HTERT RPE-1 (cell line): ENCODE data around the gene CA5B.
"Not testable (repeated sequence)": the region's sequence is repeated elsewhere in the genome, so short reads cannot be mapped to it uniquely, and the experiment has no call there.

Experiments used
- in situ Hi-C: fragments of 300-500 bp; cut with MboI; formaldehyde crosslinking; loops from 4 replicates; pipeline ENCODE4 v1.14.3; 2020; ENCODE audit warnings: low sequenced_read_pairs

CA5B gene

DNA sequence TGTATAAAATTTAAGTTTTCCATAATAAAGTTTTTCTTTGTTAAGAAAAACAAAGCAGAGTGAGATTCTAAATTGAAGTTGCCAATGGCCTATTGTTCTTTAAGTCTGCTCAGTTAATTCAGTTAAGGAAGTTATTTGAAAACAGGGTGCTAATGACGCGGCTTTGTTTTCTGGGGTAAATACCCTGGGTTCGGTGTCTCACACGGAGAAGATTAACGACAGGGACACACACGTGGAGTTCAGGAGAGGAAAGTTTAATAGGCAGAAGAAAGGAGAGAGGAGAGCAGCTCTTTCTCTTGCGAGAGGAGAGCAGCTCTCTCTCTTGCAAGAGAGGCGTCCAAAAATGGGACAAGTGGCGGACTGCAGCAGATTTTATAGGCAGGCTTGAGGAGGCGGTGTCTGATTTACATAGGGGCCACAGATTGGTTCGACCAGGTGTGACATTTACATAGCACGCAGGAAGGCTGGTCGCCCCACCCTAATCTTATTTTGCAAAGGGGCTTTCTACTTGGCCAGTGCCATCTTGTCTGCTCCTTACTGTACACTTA lies 9.6 kb downstream of the CA5B start:
- in situ Hi-C loops, result no loop called here

DNA sequence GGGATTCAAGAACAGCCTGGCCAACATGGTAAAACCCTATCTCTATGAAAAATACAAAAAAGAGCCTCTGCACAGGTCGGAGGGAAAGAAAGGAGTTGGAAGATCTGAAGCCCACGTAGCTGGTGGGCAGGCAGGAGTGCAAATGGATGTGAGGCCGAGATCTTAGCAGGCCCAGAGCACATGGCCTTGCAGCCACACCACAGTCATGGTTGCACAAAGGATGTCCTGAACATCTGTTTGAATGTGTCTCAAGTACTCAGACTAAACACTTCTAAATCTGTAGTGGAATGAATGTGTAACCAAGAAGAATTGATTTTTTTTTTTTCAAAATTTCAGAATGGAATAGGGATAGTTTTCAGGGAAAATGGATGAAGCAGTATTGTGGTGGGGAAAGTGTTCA lies 10.8 kb downstream of the CA5B start:
- in situ Hi-C loops, result no loop called here

DNA sequence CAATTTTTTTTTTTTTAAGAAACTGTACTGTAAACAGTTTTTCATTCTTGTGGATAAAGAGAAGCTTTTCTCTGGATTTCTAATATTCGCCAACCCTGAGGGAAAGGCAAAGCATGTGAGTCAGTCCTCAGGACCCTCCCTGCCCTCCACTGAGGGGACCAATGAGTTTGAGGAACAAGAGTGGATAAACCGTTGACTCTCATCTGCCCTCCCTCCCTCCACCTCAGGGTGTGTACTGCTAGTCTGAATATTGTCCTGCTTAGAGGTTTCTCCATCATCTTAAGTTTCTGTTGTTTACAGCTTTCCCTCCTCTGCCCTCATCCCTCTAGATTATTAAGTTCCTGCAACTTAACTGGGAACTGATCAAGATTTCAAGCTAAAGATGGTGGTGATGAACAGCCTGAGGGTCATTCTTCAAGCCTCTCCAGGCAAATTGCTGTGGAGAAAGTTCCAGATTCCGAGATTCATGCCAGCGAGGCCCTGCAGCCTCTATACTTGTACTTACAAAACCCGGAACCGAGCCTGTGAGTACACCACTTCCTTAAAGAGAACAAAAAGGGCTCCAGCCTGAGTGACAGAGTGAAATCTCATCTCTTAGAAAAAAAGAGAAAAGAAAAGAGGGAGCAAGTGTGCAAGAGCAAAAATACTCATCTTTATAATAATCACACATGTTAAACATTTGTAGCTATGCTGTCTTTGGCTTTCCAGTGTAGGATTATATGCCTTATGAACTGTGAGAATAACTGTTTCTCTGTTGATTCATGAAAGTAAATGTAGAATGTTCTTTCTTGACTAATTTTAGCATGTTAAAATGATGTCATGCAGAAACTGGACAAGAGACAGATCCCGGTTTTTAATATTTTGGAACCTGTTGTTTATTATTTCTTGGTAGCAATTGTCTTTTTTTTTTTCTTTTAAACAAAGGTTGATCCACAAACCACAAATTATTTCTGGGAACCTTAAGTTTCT lies 11.9 kb downstream of the CA5B start:
- in situ Hi-C loops, result no loop called here

DNA sequence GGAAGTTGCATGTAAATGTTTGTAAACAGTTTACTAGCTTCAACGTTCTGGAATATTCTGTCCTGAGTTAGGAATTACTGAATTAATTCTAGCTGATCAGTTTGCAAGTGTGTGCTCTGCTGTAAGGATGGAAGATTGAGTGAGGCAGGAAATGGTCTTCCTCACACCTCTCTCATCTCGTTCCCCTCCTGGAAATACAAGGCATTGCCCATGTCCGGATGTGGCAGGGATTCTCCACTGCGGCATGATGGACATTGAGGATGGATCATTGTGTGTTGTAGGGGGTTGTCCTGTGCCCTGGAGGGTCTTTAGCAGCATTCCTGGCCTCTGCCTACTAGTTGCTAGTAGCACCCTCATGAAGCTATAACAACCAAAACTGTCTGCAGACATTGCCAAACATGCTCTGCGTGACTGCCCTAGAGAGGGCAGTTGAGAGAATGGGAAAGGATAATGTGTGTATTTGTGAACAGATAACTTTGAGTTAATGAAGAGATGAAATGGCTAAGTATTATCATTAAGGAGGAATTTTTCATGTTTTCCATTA lies 12.6 kb downstream of the CA5B start:
- in situ Hi-C loops, result no loop called here

DNA sequence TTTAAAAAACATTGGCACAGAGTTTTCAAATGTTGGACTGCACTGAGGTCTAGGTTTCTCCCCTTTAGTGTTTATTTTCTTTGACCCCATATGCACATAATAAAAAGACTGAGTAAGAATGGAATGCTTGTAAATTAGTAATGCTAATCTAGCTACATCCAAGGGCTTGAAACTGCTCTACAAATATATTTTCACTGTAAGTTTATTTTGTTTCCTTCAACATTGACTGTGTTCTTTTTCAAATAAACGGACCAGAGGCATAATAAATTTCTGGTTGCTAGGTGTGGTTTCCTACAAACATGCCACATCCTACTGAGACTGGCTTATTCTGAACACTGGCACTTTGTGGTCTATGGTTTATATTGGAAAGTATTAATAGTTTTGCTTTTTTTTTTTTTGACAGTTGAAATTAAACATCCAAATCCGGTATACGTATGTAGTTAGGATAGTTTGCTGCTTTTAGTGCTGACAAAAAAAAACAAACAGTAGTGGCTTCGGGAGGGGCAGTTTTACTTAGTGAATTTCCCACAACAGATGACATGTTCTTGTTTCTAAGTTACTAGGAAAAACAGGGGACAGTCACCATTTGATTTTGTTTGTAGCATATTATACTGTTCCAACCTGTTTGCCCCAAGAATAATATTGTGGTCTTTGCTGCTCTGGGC lies 13.2 kb downstream of the CA5B start:
- in situ Hi-C loops, result no loop called here

DNA sequence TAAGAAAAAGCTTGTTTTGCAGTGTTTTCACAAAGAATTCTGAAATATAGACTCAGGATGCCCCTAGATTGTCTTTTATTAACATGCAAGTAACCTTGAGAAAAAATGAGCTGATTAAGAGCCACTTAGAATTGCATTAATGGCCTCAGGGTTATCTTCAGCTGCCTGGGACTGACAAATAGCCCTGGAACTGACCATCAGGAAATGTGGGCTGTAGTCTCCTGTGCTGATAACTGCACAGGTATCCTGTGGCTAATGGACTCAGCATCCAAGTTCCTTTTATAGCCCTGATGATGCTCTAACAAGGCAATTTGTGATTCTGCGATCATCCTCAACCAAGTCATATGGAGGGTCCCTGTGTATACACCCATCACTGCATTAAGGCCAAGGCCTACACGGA lies 17.0 kb downstream of the CA5B start:
- in situ Hi-C loops, result no loop called here

DNA sequence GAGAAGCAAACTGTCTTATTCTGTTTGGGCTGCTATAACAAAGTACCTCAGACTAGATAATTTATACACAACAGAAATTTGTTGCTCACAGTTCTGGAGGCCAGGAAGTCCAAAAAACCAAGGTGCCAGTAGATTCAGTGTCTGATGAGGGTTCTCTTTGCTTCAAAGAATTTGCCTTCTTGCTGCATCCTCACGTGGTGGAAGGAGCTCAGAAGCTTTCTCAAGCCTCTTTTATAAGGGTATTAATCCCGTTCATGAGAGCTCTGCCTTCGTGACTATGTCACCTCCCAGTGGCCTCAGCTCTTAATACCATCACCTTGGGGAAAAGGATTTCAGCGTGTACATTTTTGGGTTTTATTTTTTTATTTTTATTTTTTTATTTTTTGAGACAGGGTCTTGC lies 20.1 kb downstream of the CA5B start:
- in situ Hi-C loops, result no loop called here

DNA sequence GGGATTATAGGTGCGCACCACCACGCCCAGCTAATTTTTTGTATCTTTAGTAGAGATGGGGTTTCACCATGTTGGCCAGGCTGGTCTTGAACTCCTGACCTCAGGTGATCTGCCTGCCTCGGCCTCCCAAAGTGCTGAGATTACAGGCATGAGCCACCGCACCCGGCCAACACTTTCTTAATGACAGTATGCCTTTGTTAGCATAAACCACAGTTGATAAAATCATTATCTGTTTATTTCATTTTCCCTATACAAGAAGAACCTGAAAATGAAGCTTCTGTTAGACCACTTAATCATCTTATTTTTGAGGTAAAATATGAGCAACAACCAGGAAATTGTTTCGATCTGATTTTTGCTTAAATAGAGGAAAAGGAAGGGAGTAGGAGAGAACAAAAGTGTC lies 21.8 kb downstream of the CA5B start:
- in situ Hi-C loops, result not testable (repeated sequence)

DNA sequence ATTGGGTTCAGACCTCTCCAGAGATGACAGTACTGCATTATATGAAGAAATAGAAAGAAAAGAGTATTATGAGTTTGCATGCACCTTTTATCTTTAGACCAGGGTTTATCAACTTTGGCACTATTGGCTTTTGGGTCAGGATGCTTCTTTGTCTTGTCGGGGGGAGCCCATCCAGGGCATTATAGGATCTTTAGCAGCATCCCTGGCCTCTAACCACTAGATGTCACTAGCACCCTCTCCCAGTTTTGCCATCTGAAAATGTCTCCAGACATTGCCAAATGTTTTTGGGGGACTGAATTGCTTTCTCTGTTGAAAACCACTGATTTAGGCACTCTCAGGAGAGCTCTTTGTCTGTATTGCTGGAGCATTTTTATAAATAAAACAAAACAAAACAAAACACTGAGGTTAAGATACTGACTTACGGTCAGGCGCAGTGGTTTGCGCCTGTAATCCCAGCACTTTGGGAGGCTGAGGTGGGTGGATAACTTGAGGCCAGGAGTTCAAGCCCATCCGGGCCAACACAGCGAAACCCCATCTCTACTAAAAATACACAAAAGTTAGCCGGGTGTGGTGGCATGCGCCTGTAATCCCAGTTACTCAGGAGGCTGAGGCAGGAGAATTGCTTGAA lies 23.6 kb downstream of the CA5B start:
- in situ Hi-C loops, result no loop called here

DNA sequence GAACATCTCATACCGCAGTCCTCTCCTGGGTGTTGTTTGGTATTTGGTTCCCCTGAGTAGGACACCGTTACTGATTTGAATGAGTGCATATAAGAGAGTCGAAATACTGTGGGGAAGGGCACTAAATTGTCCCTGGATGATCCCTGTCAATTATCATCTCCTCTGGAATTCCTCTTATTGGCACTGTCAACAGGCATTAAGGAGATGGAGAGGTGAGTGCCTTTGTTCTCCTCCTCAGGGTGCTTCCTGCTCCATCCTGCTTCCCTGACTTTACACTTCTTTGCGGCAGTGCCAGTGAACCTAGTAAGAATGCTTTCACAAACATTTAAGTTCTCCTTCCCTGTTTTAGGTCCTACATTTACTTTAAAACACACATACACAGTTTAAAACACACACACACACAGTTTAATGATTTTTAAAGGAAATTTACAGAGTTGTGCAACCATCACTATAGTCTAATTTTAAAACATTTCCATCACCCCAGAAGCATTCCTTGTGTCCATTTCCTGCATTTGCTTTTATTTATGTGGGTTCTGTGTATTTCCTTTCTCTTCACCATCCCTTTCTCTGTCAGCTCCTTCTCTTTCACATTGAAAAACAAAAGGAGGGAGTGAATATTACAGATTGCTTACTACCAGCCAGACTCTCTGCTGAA lies 31.4 kb downstream of the CA5B start:
- in situ Hi-C loops, result no loop called here

DNA sequence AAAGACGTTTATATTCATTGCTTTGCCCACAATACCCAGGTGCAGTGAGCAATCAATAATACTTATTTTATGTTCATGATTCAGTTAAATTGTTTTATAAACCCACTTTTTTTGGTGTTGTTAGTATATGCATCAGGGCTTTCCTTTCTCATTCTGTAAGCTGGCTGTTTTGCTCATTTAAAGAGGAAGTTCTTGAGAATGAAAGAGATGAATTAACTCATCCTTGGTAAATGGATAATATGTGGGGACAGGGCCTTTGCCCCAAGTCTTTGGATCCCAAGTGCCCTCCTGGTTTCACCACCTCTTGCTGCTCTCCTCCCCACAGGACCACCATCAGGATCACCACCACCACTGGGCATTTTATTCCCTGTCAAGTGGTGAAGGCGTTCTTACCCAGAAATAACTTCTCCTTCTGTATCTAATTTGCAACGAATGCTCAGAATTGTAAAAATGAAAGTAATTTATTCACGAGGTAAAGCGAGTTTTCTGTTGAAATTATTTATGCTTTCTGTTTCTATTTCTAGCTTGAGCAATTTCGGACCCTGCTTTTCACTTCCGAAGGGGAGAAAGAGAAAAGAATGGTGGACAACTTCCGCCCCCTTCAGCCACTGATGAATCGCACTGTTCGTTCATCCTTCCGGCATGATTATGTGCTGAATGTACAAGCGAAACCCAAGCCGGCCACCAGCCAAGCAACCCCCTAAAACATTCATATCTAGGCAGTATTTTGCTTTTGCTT lies 44.1 kb downstream of the CA5B start:
- in situ Hi-C loops, result no loop called here

DNA sequence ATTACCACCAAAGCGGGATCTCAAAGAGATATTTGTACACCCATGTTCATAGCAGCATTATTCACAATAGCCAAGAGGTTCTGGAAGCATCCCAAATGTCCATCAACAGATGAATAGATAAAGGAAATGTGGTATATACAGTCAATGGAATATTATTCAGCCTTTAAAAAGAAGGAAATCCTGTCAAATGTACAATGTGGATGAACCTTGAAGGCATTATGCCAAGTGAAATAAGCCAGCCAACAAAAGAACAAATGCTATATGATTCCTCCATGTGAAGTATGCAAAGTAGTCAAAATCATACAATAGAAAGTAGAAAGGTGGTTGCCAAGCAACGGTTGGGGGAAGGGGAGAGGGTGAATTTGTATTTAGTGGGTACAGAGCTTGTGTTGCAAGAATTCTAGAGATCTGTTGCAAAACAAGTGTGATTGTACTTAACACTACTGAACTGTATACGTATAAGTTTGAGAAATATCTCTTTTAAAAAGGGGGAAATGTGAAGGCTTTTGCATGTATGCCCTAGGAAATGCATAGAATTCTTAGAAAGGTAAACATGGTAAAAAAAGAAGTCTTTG lies 47.2 kb downstream of the CA5B start:
- in situ Hi-C loops, result no loop called here

DNA sequence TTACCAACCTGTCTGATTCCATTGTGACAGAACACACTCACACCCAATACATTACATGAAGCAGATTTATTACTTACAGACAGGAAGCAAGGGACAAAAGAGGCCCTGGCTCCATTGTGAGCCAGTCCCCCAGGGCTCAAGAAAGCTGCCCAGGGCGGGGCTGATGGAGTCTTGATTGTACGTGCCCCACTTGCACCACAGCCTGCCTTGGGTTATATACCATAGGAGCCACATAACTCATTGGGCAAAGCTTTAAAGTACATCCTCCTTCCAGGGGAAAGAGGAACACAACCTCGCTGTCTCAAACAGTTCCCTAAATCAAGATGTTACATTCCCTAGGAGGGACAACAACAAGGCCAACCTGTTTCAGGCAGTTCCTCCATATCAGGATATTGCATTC lies 48.8 kb downstream of the CA5B start:
- in situ Hi-C loops, result no loop called here

DNA sequence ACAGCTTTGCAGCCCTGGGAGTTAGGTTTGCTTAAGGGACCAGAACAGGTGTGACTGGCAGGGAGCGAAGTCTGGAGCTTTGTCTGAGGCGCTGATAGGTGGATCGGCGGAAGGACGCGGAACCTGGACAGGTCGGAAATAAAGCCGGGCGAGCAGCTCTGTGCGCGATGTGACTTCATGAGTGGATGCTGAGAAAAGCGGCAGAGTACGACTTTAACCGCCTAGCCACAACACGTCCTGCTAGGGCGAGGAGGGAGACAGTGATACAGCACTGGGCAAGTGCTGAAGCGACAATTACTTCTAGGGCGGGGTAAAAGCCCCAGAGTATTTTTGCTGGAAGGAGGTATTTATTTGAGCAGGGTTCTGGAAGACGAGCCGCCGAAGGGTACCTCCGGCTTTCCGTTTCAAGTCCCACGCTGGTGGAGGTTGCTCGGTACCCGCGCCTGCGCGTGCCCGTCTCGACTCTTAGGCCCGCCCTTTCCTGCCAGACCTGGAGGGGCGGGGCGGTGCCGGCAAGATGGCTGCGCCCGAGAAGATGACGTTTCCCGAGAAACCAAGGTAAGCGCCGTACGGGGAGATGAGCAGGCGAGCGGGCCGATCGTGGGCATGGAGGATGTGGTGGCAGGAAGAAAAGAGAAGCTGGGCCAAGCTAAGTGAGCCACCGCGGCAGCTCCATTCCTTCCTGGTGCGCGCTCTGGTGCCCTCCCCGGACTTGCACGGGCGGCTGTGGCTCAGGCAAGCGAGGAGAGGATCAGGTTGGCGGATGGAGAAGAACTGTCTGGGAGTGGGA lies 52.1 kb downstream of the CA5B start, which contains the start of gene ZRSR2:
TSS of gene ZRSR2 (plus strand) at position 506 of the 790 bp plus-strand sequence. CDS start at position 518, 12 bp downstream.
- in situ Hi-C loops, result no loop called here

DNA sequence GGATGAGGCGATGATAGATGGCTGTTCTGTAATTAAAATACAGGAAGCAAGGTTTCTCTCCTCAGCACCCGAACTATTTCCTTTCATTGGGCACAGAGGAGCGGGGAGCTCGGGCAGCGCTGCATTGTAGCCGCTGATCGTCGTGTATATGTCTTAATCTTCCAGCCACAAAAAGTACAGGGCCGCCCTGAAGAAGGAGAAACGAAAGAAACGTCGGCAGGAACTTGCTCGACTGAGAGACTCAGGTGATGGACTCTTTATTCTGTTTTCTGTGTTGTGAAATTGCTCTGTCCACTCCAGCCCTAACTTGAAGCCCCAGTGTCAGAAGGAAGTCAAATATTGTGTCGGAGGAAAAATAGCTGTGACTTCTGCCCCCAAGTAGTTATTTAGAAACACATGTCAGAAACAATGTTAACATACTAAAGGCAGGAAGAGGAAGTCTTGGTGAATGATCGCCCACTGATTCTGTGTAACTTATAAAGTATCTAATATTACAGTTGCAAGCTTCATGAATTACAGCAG lies 52.8 kb downstream of the CA5B start:
- in situ Hi-C loops, result no loop called here

DNA sequence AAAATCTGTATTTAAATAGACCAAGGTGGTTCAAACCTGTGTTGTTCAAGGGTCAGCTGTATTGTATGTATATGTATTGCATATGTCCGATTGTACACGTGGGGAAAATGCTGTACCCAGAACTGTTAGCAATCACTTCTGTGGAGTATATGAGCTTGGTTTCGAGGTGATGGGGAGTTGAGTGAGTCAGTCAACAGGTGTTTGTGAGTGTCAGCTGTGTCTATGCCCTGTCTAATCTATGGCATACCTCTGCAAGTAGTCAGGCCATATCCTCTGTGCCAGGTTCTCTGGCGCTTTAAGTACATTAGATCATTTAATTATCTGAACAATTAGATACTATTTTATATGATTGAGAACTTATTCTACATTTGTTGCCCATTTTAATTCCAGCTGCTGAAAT lies 59.6 kb downstream of the CA5B start:
- in situ Hi-C loops, result no loop called here

DNA sequence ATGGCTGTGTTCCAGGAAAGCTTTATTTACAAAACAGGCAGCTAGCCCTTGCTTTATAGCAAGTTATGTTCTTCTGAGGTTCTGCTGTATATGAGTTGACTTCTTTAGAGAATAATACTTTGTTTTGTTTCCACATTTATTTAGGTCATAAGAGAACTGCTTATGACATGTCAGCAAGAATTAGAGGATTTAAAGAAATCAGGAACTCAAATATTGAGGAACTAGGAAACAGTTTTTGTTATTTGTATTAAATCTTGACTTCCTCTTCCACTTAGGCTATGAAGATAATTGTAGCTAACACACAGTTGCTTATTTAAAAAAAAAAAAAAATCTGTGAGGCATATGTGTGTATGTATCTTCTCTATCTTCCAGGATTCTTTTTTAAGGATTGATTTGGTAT lies 66.5 kb downstream of the CA5B start:
- in situ Hi-C loops, result no loop called here

DNA sequence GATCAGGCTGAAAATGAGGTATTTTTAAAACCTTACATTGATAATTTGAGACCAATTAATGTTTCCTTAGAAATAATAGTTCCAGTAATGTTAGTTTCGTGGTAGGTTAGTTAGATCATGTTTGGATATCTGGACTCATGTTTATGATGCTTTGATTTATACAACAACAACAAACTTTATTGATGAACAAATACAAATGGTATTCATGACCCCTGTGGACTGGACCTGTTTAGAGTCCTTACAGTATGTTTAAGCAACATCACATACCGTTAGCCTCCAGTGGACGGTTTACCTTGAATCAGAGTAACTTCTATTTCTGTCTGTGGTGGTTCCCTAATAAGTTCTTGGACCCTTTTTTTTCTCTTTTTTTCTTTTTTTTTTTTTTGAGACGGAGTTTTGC lies 70.2 kb downstream of the CA5B start:
- in situ Hi-C loops, result no loop called here
